H1 (cell line): ENCODE results near the gene PLK5. TPM values are rescaled to one million over a fixed set of nuclear protein-coding genes. Genes with fewer than 3 reads are reported as not detected.
A peak's percentile ranks its signal among the peaks of the same experiment; 100 is the strongest.

Source experiments
- CTCF ChIA-PET: fragments of 300-600 bp; sonication (Branson Sonifier 250); formaldehyde crosslinking; loops from one replicate; lab custom pipeline; 2021; ENCODE audit not compliant: partially characterized antibody; lab: Charles Lee
- POLR2A ChIA-PET: fragments of 300-600 bp; sonication (Branson Sonifier 250); formaldehyde crosslinking; loops from one replicate; lab custom pipeline; 2021; ENCODE audit warnings: inconsistent platforms; ENCODE audit not compliant: partially characterized antibody; lab: Charles Lee
- DNase-seq, 2 experiments: peaks; one replicate each; pipeline versions ENCODE4 v3.0.0 to v3.0.0-alpha.2; 2010 to 2022; ENCODE audit warnings: low spot score in 2 of 2, low read depth in 1 of 2, mixed read lengths in 1 of 2
- FAIRE-seq: peaks from 2 replicates; lab custom pipeline; 2011; peaks lifted over from hg19 to GRCh38; lab: Jason Lieb, UNC
- H2AFZ ChIP-seq: 2 replicates; pipeline ENCODE4 v1.8.1; 2012; ENCODE audit warnings: low read length, inconsistent platforms
- H2AK5ac ChIP-seq: 2 replicates; pipeline ENCODE4 v1.6.1; 2013; ENCODE audit warnings: low read depth, low read length
- H2BK120ac ChIP-seq: replicated peaks from 2 replicates; pipeline ENCODE3; 2013; ENCODE audit warnings: low read depth, low read length, inconsistent platforms
- H2BK12ac ChIP-seq: 2 replicates; pipeline ENCODE4 v1.6.1; 2013; ENCODE audit warnings: low read depth, low read length
- H2BK15ac ChIP-seq: 2 replicates; pipeline ENCODE4 v1.6.1; 2013; ENCODE audit warnings: low read length
- H2BK20ac ChIP-seq: 2 replicates; pipeline ENCODE4 v1.6.1; 2013; ENCODE audit warnings: low read length
- H2BK5ac ChIP-seq: 2 replicates; pipeline ENCODE4 v1.6.1; 2013; ENCODE audit warnings: low read depth, low read length
- H3K14ac ChIP-seq: 2 replicates; pipeline ENCODE4 v1.6.1; 2013; ENCODE audit warnings: inconsistent platforms; ENCODE audit not compliant: insufficient read length
- H3K18ac ChIP-seq: 2 replicates; pipeline ENCODE4 v1.6.1; 2013; ENCODE audit warnings: low read length; ENCODE audit errors: extremely low read depth
- H3K23ac ChIP-seq: 2 replicates; pipeline ENCODE4 v1.6.1; 2013; ENCODE audit warnings: inconsistent platforms; ENCODE audit not compliant: insufficient read length
- H3K23me2 ChIP-seq: 2 replicates; pipeline ENCODE4 v1.6.1; 2013; ENCODE audit warnings: low read depth, low read length
- H3K27ac ChIP-seq: 2 replicates; pipeline ENCODE4 v1.6.1; 2011; ENCODE audit warnings: low read depth, low read length, inconsistent platforms
- H3K27me3 ChIP-seq, 4 experiments: replicated peaks in 1 of 4; 1 replicate in 1 of 4; 2 replicates in 3 of 4; pipeline versions ENCODE4 v1.6.1 to v1.8.1; 2011 to 2013; ENCODE audit warnings: low read length in 3 of 4, mild to moderate bottlenecking in 3 of 4, inconsistent platforms in 2 of 4, mixed read lengths in 2 of 4, moderate library complexity in 1 of 4; ENCODE audit not compliant: control insufficient read depth in 3 of 4, insufficient read depth in 3 of 4; ENCODE audit errors: extremely low read depth in 1 of 4
- H3K36me3 ChIP-seq, 4 experiments: 2 replicates each; pipeline versions ENCODE4 v1.6.1 to v1.8.1; 2011 to 2013; ENCODE audit warnings: mild to moderate bottlenecking in 4 of 4, low read length in 3 of 4, moderate library complexity in 2 of 4, control low read depth in 1 of 4, inconsistent platforms in 1 of 4; ENCODE audit not compliant: insufficient read depth in 4 of 4, control insufficient read depth in 2 of 4
- H3K4ac ChIP-seq: replicated peaks from 2 replicates; pipeline ENCODE3; 2013; ENCODE audit warnings: low read length, low read depth, mixed read lengths, inconsistent platforms; ENCODE audit not compliant: insufficient read length
- H3K4me1 ChIP-seq, 4 experiments: replicated peaks in 1 of 4; 1 replicate in 1 of 4; 2 replicates in 3 of 4; pipeline versions ENCODE4 v1.6.1 to v1.8.1; 2011 to 2013; ENCODE audit warnings: low read length in 3 of 4, inconsistent platforms in 2 of 4, mixed read lengths in 1 of 4; ENCODE audit not compliant: insufficient read depth in 4 of 4, control insufficient read depth in 3 of 4
- H3K4me2 ChIP-seq, 2 experiments: 2 replicates each; pipeline versions ENCODE4 v1.6.1 to v1.8.1; 2011 to 2013; ENCODE audit warnings: low read depth in 2 of 2, low read length in 2 of 2, control low read depth in 1 of 2, inconsistent platforms in 1 of 2, mild to moderate bottlenecking in 1 of 2; ENCODE audit not compliant: insufficient read depth in 1 of 2
- H3K4me3 ChIP-seq, 4 experiments: fragments of 200-600, 300-600 bp in 1 of 4; sonication (generic), shearing (Covaris generic), sonication (Bioruptor Twin) in 1 of 4; 2 replicates each; pipeline versions ENCODE4 v1.5.1 to v1.8.1; 2011 to 2016; ENCODE audit warnings: low read length in 4 of 4, low read depth in 3 of 4, control low read depth in 2 of 4, inconsistent platforms in 2 of 4, mild to moderate bottlenecking in 2 of 4, mixed read lengths in 1 of 4, moderate library complexity in 1 of 4; ENCODE audit not compliant: insufficient read depth in 2 of 4; ENCODE audit errors: extremely low read depth in 1 of 4
- H3K56ac ChIP-seq: replicated peaks from 2 replicates; pipeline ENCODE3; 2013; ENCODE audit warnings: low read depth, mild to moderate bottlenecking, mixed read lengths, low read length, inconsistent platforms; ENCODE audit not compliant: insufficient read length
- H3K79me1 ChIP-seq: 2 replicates; pipeline ENCODE4 v1.6.1; 2013; ENCODE audit warnings: low read depth, low read length, control low read depth
- H3K79me2 ChIP-seq, 2 experiments: 2 replicates each; pipeline versions ENCODE4 v1.6.1 to v1.8.1; 2012 to 2013; ENCODE audit warnings: low read length in 2 of 2, mild to moderate bottlenecking in 2 of 2, inconsistent platforms in 1 of 2; ENCODE audit not compliant: insufficient read depth in 2 of 2, control insufficient read depth in 1 of 2
- H3K9ac ChIP-seq, 4 experiments: replicated peaks in 1 of 4; 1 replicate in 1 of 4; 2 replicates in 3 of 4; pipeline versions ENCODE4 v1.6.1 to v1.8.1; 2011 to 2013; ENCODE audit warnings: low read depth in 3 of 4, low read length in 3 of 4, control low read depth in 2 of 4, mild to moderate bottlenecking in 2 of 4, moderate library complexity in 2 of 4, inconsistent platforms in 1 of 4; ENCODE audit errors: extremely low read depth in 1 of 4
- H3K9me3 ChIP-seq, 2 experiments: 2 replicates each; pipeline versions ENCODE4 v1.6.1 to v1.8.1; 2012 to 2013; ENCODE audit warnings: mild to moderate bottlenecking in 2 of 2, moderate library complexity in 2 of 2, control low read depth in 1 of 2, inconsistent platforms in 1 of 2, low read depth in 1 of 2, low read length in 1 of 2, mixed read lengths in 1 of 2; ENCODE audit not compliant: insufficient read depth in 2 of 2
- H4K20me1 ChIP-seq, 2 experiments: replicated peaks in 1 of 2; 2 replicates each; pipeline versions ENCODE3 to v1.8.1; 2011 to 2013; ENCODE audit warnings: inconsistent platforms in 2 of 2, low read length in 2 of 2, mild to moderate bottlenecking in 1 of 2; ENCODE audit not compliant: insufficient read depth in 2 of 2, control insufficient read depth in 1 of 2
- H4K5ac ChIP-seq: 2 replicates; pipeline ENCODE4 v1.6.1; 2013; ENCODE audit warnings: low read length, low read depth, mixed read lengths, inconsistent platforms; ENCODE audit not compliant: insufficient read length
- H4K8ac ChIP-seq: 2 replicates; pipeline ENCODE4 v1.8.0; 2013; ENCODE audit warnings: mild to moderate bottlenecking, moderate library complexity, low read length, inconsistent platforms; ENCODE audit not compliant: insufficient read depth; ENCODE audit errors: extremely low read depth
- H4K91ac ChIP-seq: replicated peaks from 2 replicates; pipeline ENCODE3; 2013; ENCODE audit warnings: low read length, mixed read lengths, inconsistent platforms; ENCODE audit not compliant: insufficient read length
- BCL11A ChIP-seq, 2 experiments: IDR thresholded peaks; one replicate each; pipeline ENCODE4 v1.6.1; 2011; ENCODE audit warnings: low read depth in 2 of 2, low read length in 2 of 2, mild to moderate bottlenecking in 2 of 2
- CHD1 ChIP-seq: IDR thresholded peaks from 2 replicates; pipeline ENCODE4 v1.6.1; 2012; ENCODE audit warnings: low read depth, low read length, improper control_type of control experiment
- CTBP2 ChIP-seq: IDR thresholded peaks from 2 replicates; pipeline ENCODE4 v1.7.0; 2011; ENCODE audit warnings: borderline replicate concordance, mild to moderate bottlenecking, moderate library complexity, mixed read lengths, low read length; ENCODE audit not compliant: insufficient read depth, insufficient read length
- CTCF ChIP-seq, 3 experiments: IDR thresholded peaks; 1 replicate in 2 of 3; 2 replicates in 1 of 3; pipeline versions ENCODE4 v1.5.1 to v1.6.1; 2011; ENCODE audit warnings: low read length in 3 of 3, mild to moderate bottlenecking in 3 of 3, inconsistent platforms in 2 of 3, low read depth in 1 of 3, moderate library complexity in 1 of 3; ENCODE audit not compliant: insufficient read depth in 1 of 3; ENCODE audit errors: control extremely low read depth in 1 of 3
- GABPA ChIP-seq: IDR thresholded peaks from 2 replicates; pipeline ENCODE4 v1.6.1; 2011; ENCODE audit warnings: mild to moderate bottlenecking, low read length, moderate library complexity, borderline replicate concordance; ENCODE audit not compliant: insufficient read depth
- MAFK ChIP-seq: IDR thresholded peaks from 2 replicates; pipeline ENCODE4 v1.6.1; 2012; ENCODE audit warnings: low read depth, mild to moderate bottlenecking, improper control_type of control experiment, low read length
- POU5F1 ChIP-seq: IDR thresholded peaks from 2 replicates; pipeline ENCODE4 v1.6.1; 2011; ENCODE audit warnings: low read depth, mild to moderate bottlenecking, low read length, moderate library complexity
- RAD21 ChIP-seq, 2 experiments: IDR thresholded peaks in 1 of 2; conservative IDR thresholded peaks in 1 of 2; 2 replicates each; pipeline ENCODE4 v1.6.1; 2011; ENCODE audit warnings: low read depth in 2 of 2, low read length in 2 of 2, improper control_type of control experiment in 1 of 2, inconsistent platforms in 1 of 2, mild to moderate bottlenecking in 1 of 2, moderate library complexity in 1 of 2
- WGBS, 2 experiments: shearing (Covaris generic) in 1 of 2; methylation state at CpG; one replicate each; pipeline versions ENCODE4 v1.1.6 to v1.1.7; 2013 to 2015; ENCODE audit warnings: low lambda C conversion rate in 2 of 2, mixed read lengths in 2 of 2, inconsistent platforms in 1 of 2, low coverage in 1 of 2, missing lambda C conversion rate in 1 of 2; ENCODE audit not compliant: insufficient replicate concordance in 2 of 2, insufficient coverage in 1 of 2, insufficient read length in 1 of 2; ENCODE audit errors: extremely low coverage in 1 of 2, missing lambda C conversion rate in 1 of 2; 5-methylcytosine and 5-hydroxymethylcytosine counted together
- polyA plus RNA-seq, 7 experiments: library from polyadenylated mRNA; depleted of rRNA in 3 of 7; stranded (reverse) in 5 of 7; unstranded in 2 of 7; fragments of >200 nt in 5 of 7; fragments of 200-250 nt in 2 of 7; gene quantifications; 1 replicate in 5 of 7; 2 replicates in 1 of 7; 4 replicates in 1 of 7; pipeline versions ENCODE4 v1.2.1 to v1.2.3, GENCODE V29; 2011 to 2013; ENCODE audit warnings: missing spikeins in 2 of 7, mixed read lengths in 2 of 7
- total RNA-seq: library from RNA; stranded (reverse); fragmentation: NEBNext Ultra II Directional; extraction: Animal tissue kit (Norgen Biotek cat#: 25700); gene quantifications from 2 replicates; pipeline ENCODE4 v1.2.1, GENCODE V29; 2021

PLK5 gene
- total and polyA plus RNA-seq, 2 of the 8 experiments (the other 6 are each of a cell fraction or from before 2014, with no cell fraction given): 0.43 to 0.45 TPM

GRCh38 chr19:1525343-1525742, 1.5 kb downstream of the PLK5 start:
- peaks cover 8 to 15% of the 10 kb centered on the region in 2 experiments for H4K20me1 ChIP-seq
- H2AFZ ChIP-seq: no peak overlapping the region
- H3K27ac ChIP-seq: no peak overlapping the region
- no peak overlapping the region for H3K23ac ChIP-seq
- H2BK15ac ChIP-seq: no peak overlapping the region
- H3K56ac ChIP-seq: no peak overlapping the region
- H2BK20ac ChIP-seq: no peak overlapping the region
- 0 out of 2 replicates have a peak overlapping the region, but pooled peaks have one; percentile 40 for H2BK12ac ChIP-seq
- no peak overlapping the region for H4K8ac ChIP-seq
- no peak overlapping the region for H2AK5ac ChIP-seq
- TF ChIP-seq CTCF (IDR thresholded peaks at IDR 0.05; ENCODE audit: control extremely low read depth in 1 of 3, insufficient read depth in 1 of 3, low read depth in 1 of 3, low read length in 3 of 3) (peak in 1 of 3 experiments; percentile 35; a peak in 1 of 4 replicates), BCL11A (IDR thresholded peaks at IDR 0.05; ENCODE audit: low read depth in 2 of 2, low read length in 2 of 2) (no peak), MAFK (no peak), POU5F1 (no peak), CTBP2 (no peak), GABPA (0 out of 2 replicates have a peak, but pooled peaks have one; percentile 42), RAD21 (IDR thresholded peaks at IDR 0.05 in 1 of 2, conservative IDR thresholded peaks at IDR 0.05 in 1 of 2; ENCODE audit: low read depth in 2 of 2, low read length in 2 of 2) (peak in 1 of 2 experiments; percentile 12; a peak in 1 of 4 replicates), CHD1 (no peak)
- no peak overlapping the region; a peak in 1 of 4 replicates for H3K4me2 ChIP-seq
- H3K36me3 ChIP-seq: no peaks in the 10 kb centered on the region; a peak in 1 of 8 replicates
- H3K4ac ChIP-seq: no peak overlapping the region
- no peaks in the 10 kb centered on the region for H3K79me2 ChIP-seq
- peaks cover 19 to 34% (median 31%) of the 10 kb centered on the region in 4 experiments for H3K27me3 ChIP-seq
- H3K79me1 ChIP-seq: no peaks in the 10 kb centered on the region
- no peak overlapping the region for H2BK120ac ChIP-seq
- ChIA-PET POLR2A (interaction anchor here (0.8 to 1.4 kb wide), 2 partner anchors 11 to 66 kb away, joined by 3 to 4 read pairs; no protein-coding TSS in a partner anchor), CTCF (interaction anchor here (1.0 to 1.2 kb wide), 3 partner anchors 11 to 59 kb away, joined by 3 to 4 read pairs (median 4); no protein-coding TSS in a partner anchor)
- H3K9me3 ChIP-seq: no peaks in the 10 kb centered on the region
- H3K14ac ChIP-seq: no peak overlapping the region
- FAIRE-seq: no peak
- H3K18ac ChIP-seq: no peak overlapping the region
- no peak overlapping the region for H3K9ac ChIP-seq
- DNase-seq: peak in 1 of 2 experiments; percentile 48
- H3K4me1 ChIP-seq: peaks cover 0 to 3% (median 1%) of the 10 kb centered on the region in 4 experiments; a peak in 3 of 7 replicates
- H2BK5ac ChIP-seq: no peak overlapping the region
- no peak overlapping the region for H4K5ac ChIP-seq
- 89% methylated on average over 31 of the region's 31 CpGs; no CpG with 5 or more reads in 1 of the 2 experiments for WGBS, 2 experiments
- peaks cover 8% of the 10 kb centered on the region; the same call in 1 of the 2 replicates for H3K23me2 ChIP-seq
- H3K4me3 ChIP-seq: no peak overlapping the region
- H4K91ac ChIP-seq: no peak overlapping the region
